ENCODE measurements around the gene MATN1.

Gene MATN1

GRCh38 chr1:30757352-30758120 is 34.2 kb upstream of the MATN1 start, which contains the start of gene LAPTM5:
Gene LAPTM5, minus strand, starts transcription at chr1:30757774. Its CDS starts 29 bp downstream, at chr1:30757745.
- no peak for DNase-seq (ENCODE audit: low spot score)

- peak; percentile 83 for DNase-seq (ENCODE audit: low spot score)
Observed at GRCh38 chr1:30756545-30757351, 33.4 kb upstream of the MATN1 start.

- no peak for DNase-seq (ENCODE audit: low spot score)
Observed at GRCh38 chr1:30756206-30756544, 32.8 kb upstream of the MATN1 start.

GRCh38 chr1:30755746-30756145 is 32.4 kb upstream of the MATN1 start:
- DNase-seq (ENCODE audit: low spot score), result no peak

- no peak for DNase-seq (ENCODE audit: low spot score)
Observed at GRCh38 chr1:30755334-30755733, 31.9 kb upstream of the MATN1 start.

- no peak for DNase-seq (ENCODE audit: low spot score)
Observed at GRCh38 chr1:30754684-30755171, 31.3 kb upstream of the MATN1 start.

- no peak for DNase-seq (ENCODE audit: low spot score)
Observed at GRCh38 chr1:30753660-30754123, 30.3 kb upstream of the MATN1 start.

GRCh38 chr1:30753118-30753517 is 29.7 kb upstream of the MATN1 start:
- DNase-seq (ENCODE audit: low spot score), result no peak

- DNase-seq (ENCODE audit: low spot score), result no peak
Observed at GRCh38 chr1:30752651-30752908, 29.2 kb upstream of the MATN1 start.

- no peak for DNase-seq (ENCODE audit: low spot score)
Observed at GRCh38 chr1:30751830-30752650, 28.7 kb upstream of the MATN1 start.

GRCh38 chr1:30750731-30751291 is 27.4 kb upstream of the MATN1 start:
- no peak for DNase-seq (ENCODE audit: low spot score)

GRCh38 chr1:30749691-30750583 is 26.6 kb upstream of the MATN1 start:
- DNase-seq (ENCODE audit: low spot score), result peak; percentile 73

GRCh38 chr1:30748699-30749401 is 25.5 kb upstream of the MATN1 start:
- no peak for DNase-seq (ENCODE audit: low spot score)

- DNase-seq (ENCODE audit: low spot score), result no peak
Observed at GRCh38 chr1:30748098-30748698, 24.8 kb upstream of the MATN1 start.

GRCh38 chr1:30747033-30748008 is 23.9 kb upstream of the MATN1 start:
- DNase-seq (ENCODE audit: low spot score), result no peak

GRCh38 chr1:30746212-30747032 is 23.0 kb upstream of the MATN1 start:
- no peak for DNase-seq (ENCODE audit: low spot score)

- DNase-seq (ENCODE audit: low spot score), result no peak
Observed at GRCh38 chr1:30745834-30746208, 22.4 kb upstream of the MATN1 start.
